Keratinocyte (primary cell): ENCODE measurements around the gene SIDT1.

Experiments
- CTCF ChIP-seq, 3 experiments: IDR thresholded peaks in 1 of 3; conservative IDR thresholded peaks in 1 of 3; optimal IDR thresholded peaks in 1 of 3; 2 replicates in 2 of 3; 3 replicates in 1 of 3; pipeline versions ENCODE3 to v1.5.1; 2011; ENCODE audit warnings: low read length in 3 of 3, mild to moderate bottlenecking in 3 of 3, moderate library complexity in 2 of 3, control low read depth in 1 of 3, inconsistent platforms in 1 of 3; ENCODE audit not compliant: insufficient read depth in 2 of 3; ENCODE audit errors: extremely low read depth in 1 of 3
- EZH2 ChIP-seq: IDR thresholded peaks from one replicate; pipeline ENCODE4 v1.6.1; 2012; ENCODE audit warnings: inconsistent platforms, mild to moderate bottlenecking, low read length, moderate library complexity

GRCh38 chr3:113575206-113575605, 42.9 kb downstream of the SIDT1 start:
- no peak for TF ChIP-seq CTCF (optimal IDR thresholded peaks at IDR 0.05 in 1 of 3, IDR thresholded peaks at IDR 0.05 in 1 of 3, conservative IDR thresholded peaks at IDR 0.05 in 1 of 3; ENCODE audit: extremely low read depth in 1 of 3, insufficient read depth in 2 of 3, low read length in 3 of 3)
- TF ChIP-seq EZH2, result no peak
